Endothelial cell of umbilical vein (primary cell): Measurements from ENCODE around the gene KTN1. TPM values are rescaled to one million over a fixed set of nuclear protein-coding genes. Genes with fewer than 3 reads are reported as not detected.

Source experiments
- BruUV-seq: library from RNA; stranded (reverse); fragments of 400-500 nt; replicated peaks from 2 replicates; lab custom pipeline; 2021; lab: Mats Ljungman, UMichigan
- CTCF ChIA-PET: fragments of 300-600, 350-600 bp; sonication (Branson Sonifier 250); formaldehyde crosslinking; loops from one replicate; lab custom pipeline; 2021; ENCODE audit warnings: antibody characterized with exemption, inconsistent platforms; lab: Charles Lee
- POLR2A ChIA-PET: fragments of 300-600, 350-600 bp; sonication (Branson Sonifier 250); formaldehyde crosslinking; loops from one replicate; lab custom pipeline; 2021; ENCODE audit warnings: antibody characterized with exemption, inconsistent platforms; lab: Charles Lee
- DNase-seq: peaks from one replicate; pipeline ENCODE4 v3.0.0-alpha.2; 2011; ENCODE audit warnings: low read depth, low spot score
- FAIRE-seq: peaks from 2 replicates; lab custom pipeline; 2011; peaks lifted over from hg19 to GRCh38; lab: Jason Lieb, UNC
- H2AFZ ChIP-seq: 2 replicates; pipeline ENCODE4 v1.6.0; 2012; ENCODE audit warnings: low read depth, low read length, control low read depth, inconsistent platforms
- H3K27ac ChIP-seq: 2 replicates; pipeline ENCODE4 v1.5.1; 2011; ENCODE audit warnings: low read depth, mild to moderate bottlenecking, control low read depth, low read length, moderate library complexity; ENCODE audit not compliant: insufficient read depth
- H3K27me3 ChIP-seq, 2 experiments: 2 replicates each; pipeline versions ENCODE4 v1.6.0 to v1.6.1; 2011; ENCODE audit warnings: low read length in 2 of 2, mixed read lengths in 1 of 2; ENCODE audit not compliant: control insufficient read depth in 2 of 2, insufficient read depth in 2 of 2
- H3K36me3 ChIP-seq, 2 experiments: 2 replicates in 1 of 2; 3 replicates in 1 of 2; pipeline ENCODE4 v1.5.1; 2011; ENCODE audit warnings: low read length in 2 of 2, mild to moderate bottlenecking in 1 of 2, moderate library complexity in 1 of 2; ENCODE audit not compliant: control insufficient read depth in 2 of 2, insufficient read depth in 2 of 2; ENCODE audit errors: extremely low read depth in 1 of 2
- H3K4me1 ChIP-seq: 3 replicates; pipeline ENCODE4 v1.5.1; 2011; ENCODE audit warnings: mild to moderate bottlenecking, low read length; ENCODE audit not compliant: control insufficient read depth, insufficient read depth; ENCODE audit errors: extremely low read depth
- H3K4me2 ChIP-seq: 2 replicates; pipeline ENCODE4 v1.6.1; 2011; ENCODE audit warnings: low read length, control low read depth, mixed read lengths; ENCODE audit not compliant: insufficient read depth
- H3K4me3 ChIP-seq, 3 experiments: fragments of 200-600 bp in 1 of 3; sonication (generic), shearing (Covaris generic) in 1 of 3; replicated peaks in 1 of 3; 2 replicates each; pipeline ENCODE4 v1.5.1; 2011 to 2016; ENCODE audit warnings: control low read depth in 3 of 3, low read length in 3 of 3, mild to moderate bottlenecking in 2 of 3, inconsistent platforms in 1 of 3, low read depth in 1 of 3, moderate library complexity in 1 of 3; ENCODE audit not compliant: insufficient read depth in 1 of 3
- H3K79me2 ChIP-seq: 2 replicates; pipeline ENCODE4 v1.6.0; 2012; ENCODE audit warnings: low read length, inconsistent platforms; ENCODE audit not compliant: control insufficient read depth, insufficient read depth
- H3K9ac ChIP-seq: replicated peaks from 2 replicates; pipeline ENCODE3; 2011; ENCODE audit warnings: low read length, control low read depth; ENCODE audit not compliant: insufficient read depth; ENCODE audit errors: extremely low read depth
- H3K9me1 ChIP-seq: replicated peaks from 3 replicates; pipeline ENCODE4 v1.6.0; 2011; ENCODE audit warnings: mild to moderate bottlenecking, low read length; ENCODE audit not compliant: control insufficient read depth, insufficient read depth; ENCODE audit errors: extremely low read depth
- H3K9me3 ChIP-seq: replicated peaks from 2 replicates; pipeline ENCODE4 v1.5.1; 2012; ENCODE audit warnings: low read length, inconsistent platforms; ENCODE audit not compliant: control insufficient read depth, insufficient read depth
- H4K20me1 ChIP-seq: replicated peaks from 2 replicates; pipeline ENCODE3; 2011; ENCODE audit warnings: mild to moderate bottlenecking, low read length; ENCODE audit not compliant: control insufficient read depth, insufficient read depth; ENCODE audit errors: extremely low read depth
- EZH2 ChIP-seq: IDR thresholded peaks from 2 replicates; pipeline ENCODE4 v1.6.1; 2012; ENCODE audit warnings: borderline replicate concordance, low read depth, mild to moderate bottlenecking, moderate library complexity, low read length, inconsistent platforms; ENCODE audit not compliant: severe bottlenecking
- FOS ChIP-seq: IDR thresholded peaks from 2 replicates; pipeline ENCODE4 v1.6.1; 2011; ENCODE audit warnings: mild to moderate bottlenecking, low read length, moderate library complexity, borderline replicate concordance; ENCODE audit not compliant: insufficient read depth
- GATA2 ChIP-seq: IDR thresholded peaks from 2 replicates; pipeline ENCODE4 v1.7.0; 2011; ENCODE audit warnings: low read depth, mild to moderate bottlenecking, moderate library complexity, mixed read lengths, low read length; ENCODE audit not compliant: insufficient read length, insufficient read depth
- JUN ChIP-seq: IDR thresholded peaks from 2 replicates; pipeline ENCODE4 v1.6.1; 2011; ENCODE audit warnings: borderline replicate concordance, low read depth; ENCODE audit not compliant: insufficient read length, insufficient read depth
- MYC ChIP-seq: IDR thresholded peaks from one replicate; pipeline ENCODE4 v1.6.1; 2011; ENCODE audit warnings: mild to moderate bottlenecking, low read depth, low read length
- POLR2A ChIP-seq: IDR thresholded peaks from 2 replicates; pipeline ENCODE4 v1.6.1; 2012; ENCODE audit warnings: low read depth, mild to moderate bottlenecking, control low read depth, low read length
- POLR2AphosphoS5 ChIP-seq: IDR thresholded peaks from 2 replicates; pipeline ENCODE4 v1.6.1; 2012; ENCODE audit warnings: low read depth, mild to moderate bottlenecking, control low read depth, low read length, moderate library complexity; ENCODE audit not compliant: insufficient read depth
- dilution Hi-C: fragments of 300-500 bp; cut with MboI; formaldehyde crosslinking; loops from one replicate; pipeline ENCODE4 v1.15.0; 2019; ENCODE audit warnings: low sequenced_read_pairs; ENCODE audit not compliant: extremely low pct_ligation_motif_present
- intact Hi-C: fragments of 100-400 bp; cut with micrococcal nuclease; formaldehyde crosslinking; loops from one replicate; pipeline ENCODE4 v1.10.0; 2022
- polyA plus RNA-seq, 4 experiments: library from polyadenylated mRNA; depleted of rRNA in 3 of 4; stranded (reverse) in 3 of 4; unstranded in 1 of 4; fragments of >200 nt; gene quantifications; 2 replicates each; pipeline versions ENCODE4 v1.2.1 to v1.2.3, GENCODE V29; 2011 to 2012; ENCODE audit warnings: missing spikeins in 1 of 4
- total RNA-seq: library from RNA; stranded (reverse); gene quantifications from 2 replicates; pipeline ENCODE4 v1.2.3, GENCODE V29; 2021
- TF ChIP-seq, protein P1 (sequence below), 2 donors: IDR thresholded peaks; 1 replicate in 1 of 2; 2 replicates in 1 of 2; pipeline ENCODE4 v1.5.1; 2011; ENCODE audit warnings: low read length in 2 of 2, mild to moderate bottlenecking in 2 of 2, moderate library complexity in 2 of 2, control low read depth in 1 of 2, inconsistent platforms in 1 of 2, low read depth in 1 of 2; ENCODE audit not compliant: insufficient read depth in 1 of 2; ENCODE audit errors: extremely low read depth in 1 of 2
- TF ChIP-seq, protein P2 (sequence below): IDR thresholded peaks from 2 replicates; pipeline ENCODE4 v1.6.1; 2011; ENCODE audit not compliant: insufficient read depth, insufficient read length

KTN1 gene
- total and polyA plus RNA-seq, 2 donors (not counting 3 experiments of a cell fraction or from before 2014, with no cell fraction given), result 33.2 to 148 TPM

DNA sequence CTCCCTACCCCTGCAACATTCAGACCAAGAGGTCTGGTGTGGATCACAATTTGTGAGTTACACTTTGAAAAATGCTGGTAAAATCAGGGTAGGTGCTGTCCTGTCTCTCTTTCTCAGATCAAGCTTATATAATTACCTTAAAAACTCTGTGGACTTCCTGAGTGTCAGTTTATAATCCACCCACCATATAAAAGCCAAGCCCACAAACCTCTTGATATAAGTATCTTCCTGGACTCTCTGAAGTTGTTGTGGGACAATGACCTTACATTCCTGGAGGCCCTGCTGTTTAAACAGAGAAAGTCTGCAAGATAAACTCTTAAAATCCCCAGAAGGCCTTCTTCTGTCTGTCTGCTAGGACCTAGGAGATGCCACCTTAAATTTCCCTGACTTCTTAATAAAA is 11.4 kb upstream of the KTN1 start:
- CTCF ChIA-PET, result interaction anchor here (1.0 to 2.2 kb wide), 3 partner anchors 10 to 131 kb away, joined by 4 to 7 read pairs (median 7); no protein-coding TSS in a partner anchor
- intact Hi-C loops, result no loop called here

More for the DNA sequence above, 11.4 kb upstream of the KTN1 start:
- Histone ChIP-seq H4K20me1 (no peaks in the 10 kb centered on the region), H3K4me1 (peaks cover 11% of the 10 kb centered on the region), H3K27me3 (no peaks in the 10 kb centered on the region), H3K27ac (no peak overlapping the region), H2AFZ (no peak overlapping the region), H3K9ac (no peak overlapping the region), H3K79me2 (no peaks in the 10 kb centered on the region), H3K4me2 (no peak overlapping the region), H3K9me3 (no peaks in the 10 kb centered on the region), H3K36me3 (no peaks in the 10 kb centered on the region), H3K9me1 (no peaks in the 10 kb centered on the region), H3K4me3 (no peak overlapping the region)
- DNase-seq (no peak), FAIRE-seq (no peak)
- POLR2A ChIA-PET, result no interaction called here
- TF ChIP-seq EZH2 (no peak), FOS (no peak), JUN (no peak), GATA2 (no peak), MYC (no peak), POLR2AphosphoS5 (no peak), POLR2A (no peak)
- TF ChIP-seq, protein P1, sequence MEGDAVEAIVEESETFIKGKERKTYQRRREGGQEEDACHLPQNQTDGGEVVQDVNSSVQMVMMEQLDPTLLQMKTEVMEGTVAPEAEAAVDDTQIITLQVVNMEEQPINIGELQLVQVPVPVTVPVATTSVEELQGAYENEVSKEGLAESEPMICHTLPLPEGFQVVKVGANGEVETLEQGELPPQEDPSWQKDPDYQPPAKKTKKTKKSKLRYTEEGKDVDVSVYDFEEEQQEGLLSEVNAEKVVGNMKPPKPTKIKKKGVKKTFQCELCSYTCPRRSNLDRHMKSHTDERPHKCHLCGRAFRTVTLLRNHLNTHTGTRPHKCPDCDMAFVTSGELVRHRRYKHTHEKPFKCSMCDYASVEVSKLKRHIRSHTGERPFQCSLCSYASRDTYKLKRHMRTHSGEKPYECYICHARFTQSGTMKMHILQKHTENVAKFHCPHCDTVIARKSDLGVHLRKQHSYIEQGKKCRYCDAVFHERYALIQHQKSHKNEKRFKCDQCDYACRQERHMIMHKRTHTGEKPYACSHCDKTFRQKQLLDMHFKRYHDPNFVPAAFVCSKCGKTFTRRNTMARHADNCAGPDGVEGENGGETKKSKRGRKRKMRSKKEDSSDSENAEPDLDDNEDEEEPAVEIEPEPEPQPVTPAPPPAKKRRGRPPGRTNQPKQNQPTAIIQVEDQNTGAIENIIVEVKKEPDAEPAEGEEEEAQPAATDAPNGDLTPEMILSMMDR (IDR thresholded peaks at IDR 0.05; ENCODE audit: extremely low read depth in 1 of 2, insufficient read depth in 1 of 2, low read depth in 1 of 2, low read length in 2 of 2), result no peak
- TF ChIP-seq, protein P2, sequence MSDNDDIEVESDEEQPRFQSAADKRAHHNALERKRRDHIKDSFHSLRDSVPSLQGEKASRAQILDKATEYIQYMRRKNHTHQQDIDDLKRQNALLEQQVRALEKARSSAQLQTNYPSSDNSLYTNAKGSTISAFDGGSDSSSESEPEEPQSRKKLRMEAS, result no peak
- dilution Hi-C loops, result no loop called here
- BruUV-seq, result no TSS peak
